GM12872 (cell line): ENCODE measurements around the gene CCDC71L.

Source experiments
- CTCF ChIP-seq: IDR thresholded peaks from 3 replicates; pipeline ENCODE4 v1.5.1; 2011; ENCODE audit warnings: low read depth, mild to moderate bottlenecking, low read length, moderate library complexity; ENCODE audit not compliant: insufficient read depth

CCDC71L gene

GRCh38 chr7:106611911-106612310, 49.0 kb downstream of the CCDC71L start:
- no peak for TF ChIP-seq CTCF

GRCh38 chr7:106610996-106611886, 49.7 kb downstream of the CCDC71L start:
- TF ChIP-seq CTCF = no peak

- TF ChIP-seq CTCF = no peak
Observed at GRCh38 chr7:106609416-106609815, 51.5 kb downstream of the CCDC71L start.

- no peak for TF ChIP-seq CTCF
Observed at GRCh38 chr7:106608661-106609060, 52.3 kb downstream of the CCDC71L start.
